Neutrophil (primary cell): Measurements from ENCODE around the gene PDZD11.
"Not testable (repeated sequence)": the region's sequence is repeated elsewhere in the genome, so short reads cannot be mapped to it uniquely, and the experiment has no call there.

Experiments used
- H3K27ac ChIP-seq: fragments of 200-600 bp; sonication (generic); 2 replicates; pipeline ENCODE4 v1.5.1; 2016; ENCODE audit warnings: mild to moderate bottlenecking, moderate library complexity
- H3K27me3 ChIP-seq: fragments of 200-600 bp; sonication (generic); 2 replicates; pipeline ENCODE4 v1.6.0; 2016; ENCODE audit warnings: mild to moderate bottlenecking
- H3K36me3 ChIP-seq: fragments of 200-600 bp; sonication (generic); 2 replicates; pipeline ENCODE4 v1.5.1; 2017
- H3K4me1 ChIP-seq, 2 experiments: fragments of 200-600 bp in 1 of 2; sonication (generic) in 1 of 2; 1 replicate in 1 of 2; 2 replicates in 1 of 2; pipeline versions ENCODE4 v1.5.1 to v1.6.1; 2013 to 2016; ENCODE audit warnings: low read depth in 1 of 2, low read length in 1 of 2, mild to moderate bottlenecking in 1 of 2, moderate library complexity in 1 of 2; ENCODE audit not compliant: control insufficient read depth in 1 of 2, insufficient read depth in 1 of 2
- H3K4me3 ChIP-seq, 2 experiments: fragments of 200-600 bp in 1 of 2; sonication (generic) in 1 of 2; 1 replicate in 1 of 2; 2 replicates in 1 of 2; pipeline ENCODE4 v1.5.1; 2013 to 2016; ENCODE audit warnings: low read depth in 1 of 2, low read length in 1 of 2, mild to moderate bottlenecking in 1 of 2, moderate library complexity in 1 of 2
- H3K9me3 ChIP-seq: fragments of 200-600 bp; sonication (generic); 2 replicates; pipeline ENCODE4 v1.5.1; 2016
- CTCF ChIP-seq: fragments of 200-600 bp; sonication (generic); IDR thresholded peaks from 2 replicates; pipeline ENCODE4 v1.5.1; 2016; ENCODE audit warnings: antibody characterized with exemption

PDZD11 gene

DNA sequence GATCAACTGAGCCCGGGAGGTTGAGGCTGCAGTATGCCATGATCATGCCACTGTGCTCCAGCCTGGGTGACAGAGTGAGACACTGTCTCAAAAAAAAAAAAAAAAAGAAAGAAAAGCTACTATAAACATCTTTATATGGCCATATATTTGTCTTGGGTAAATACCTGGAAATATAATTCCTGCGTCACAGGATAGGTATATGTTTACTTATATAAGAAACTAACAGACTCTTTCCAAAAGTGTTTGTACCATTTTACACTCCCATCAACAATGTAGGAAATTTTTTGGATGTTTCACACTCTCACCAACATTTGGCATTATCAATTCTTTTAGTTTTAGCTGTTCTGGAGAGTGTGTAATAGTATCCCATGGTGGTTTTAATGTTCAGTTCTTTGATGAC lies 42.5 kb downstream of the PDZD11 start:
- Histone ChIP-seq H3K4me1 (no peaks in the 10 kb centered on the region), H3K4me3 (no peak overlapping the region), H3K27ac (no peak overlapping the region), H3K9me3 (no peaks in the 10 kb centered on the region), H3K36me3 (no peaks in the 10 kb centered on the region), H3K27me3 (no peaks in the 10 kb centered on the region)
- no peak for TF ChIP-seq CTCF

- no peaks in the 10 kb centered on the region for H3K36me3 ChIP-seq
- no peaks in the 10 kb centered on the region for H3K4me1 ChIP-seq
- H3K27ac ChIP-seq, result no peak overlapping the region
- H3K27me3 ChIP-seq, result no peaks in the 10 kb centered on the region
- TF ChIP-seq CTCF, result no peak
- no peaks in the 10 kb centered on the region for H3K9me3 ChIP-seq
- H3K4me3 ChIP-seq, result no peak overlapping the region
Measured at GRCh38 chrX:70244881-70245280, 44.8 kb downstream of the PDZD11 start.

- not testable (repeated sequence) for H3K27ac ChIP-seq, H3K9me3 ChIP-seq, H3K36me3 ChIP-seq, H3K4me1 ChIP-seq, H3K27me3 ChIP-seq, H3K4me3 ChIP-seq
Measured at GRCh38 chrX:70243601-70244000, 46.1 kb downstream of the PDZD11 start.

DNA sequence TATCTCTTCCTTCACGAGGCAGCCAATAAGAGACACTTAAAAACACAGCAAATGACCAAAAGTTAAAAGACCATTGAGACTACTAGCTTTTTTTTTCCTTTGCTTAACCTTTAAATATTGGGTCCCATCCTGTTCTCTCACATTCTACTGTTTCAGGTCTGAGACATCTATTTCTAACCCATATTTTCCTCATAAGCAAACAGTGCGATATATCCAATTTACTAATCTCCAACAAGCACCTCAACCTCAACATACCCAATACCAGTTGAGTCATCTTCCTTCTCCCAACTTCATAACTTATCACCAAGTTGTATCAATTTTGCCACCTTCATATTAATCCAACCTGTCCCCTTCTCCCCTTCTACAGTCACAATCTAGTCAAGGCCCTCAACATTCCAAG lies 48.2 kb downstream of the PDZD11 start:
- Histone ChIP-seq H3K27ac (no peak overlapping the region), H3K4me3 (no peak overlapping the region), H3K27me3 (no peaks in the 10 kb centered on the region), H3K9me3 (no peaks in the 10 kb centered on the region), H3K4me1 (no peaks in the 10 kb centered on the region), H3K36me3 (no peaks in the 10 kb centered on the region)
- no peak for TF ChIP-seq CTCF

DNA sequence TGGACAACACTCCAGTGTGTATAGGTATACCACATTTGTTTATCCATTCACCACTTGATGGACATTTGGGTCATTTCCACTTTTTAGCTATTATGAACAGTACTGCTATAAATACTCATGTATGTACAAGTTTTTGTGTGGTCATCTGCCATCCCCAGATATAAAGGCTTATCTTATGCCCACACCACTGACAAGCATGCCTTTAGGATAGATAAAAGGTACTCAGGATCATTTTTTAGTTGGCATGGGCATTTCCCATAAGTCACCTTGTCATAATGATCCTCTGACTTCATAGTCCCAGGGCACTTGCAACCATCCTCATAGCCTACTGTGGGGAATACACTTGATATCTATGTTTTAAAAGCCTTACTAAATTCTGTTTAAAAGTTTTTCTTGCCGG lies 49.0 kb downstream of the PDZD11 start:
- H3K27ac ChIP-seq, result no peak overlapping the region

More for the DNA sequence above, 49.0 kb downstream of the PDZD11 start:
- Histone ChIP-seq H3K27me3 (no peaks in the 10 kb centered on the region), H3K9me3 (no peaks in the 10 kb centered on the region), H3K4me3 (no peak overlapping the region), H3K4me1 (no peaks in the 10 kb centered on the region), H3K36me3 (no peaks in the 10 kb centered on the region)
- TF ChIP-seq CTCF, result no peak
